K562 (cell line): Measurements from ENCODE around the gene ZBTB32. TPM values are rescaled to one million over a fixed set of nuclear protein-coding genes. Genes with fewer than 3 reads are reported as not detected.

Source experiments
- CREB3 ChIP-seq: fragments of 450-650 bp; conservative IDR thresholded peaks from 2 replicates; pipeline ENCODE4 v1.6.1; 2016; ENCODE audit warnings: missing genetic modification characterization, low read depth, mild to moderate bottlenecking, missing compliant biosample characterization, moderate library complexity
- IRF1 ChIP-seq: sonication (generic); formaldehyde crosslinking; IDR thresholded peaks from 2 replicates; pipeline ENCODE4 v1.8.0; 2022; ENCODE audit warnings: missing genetic modification reagents, mild to moderate bottlenecking, borderline replicate concordance
- MTA2 ChIP-seq: fragments of 450-650 bp; IDR thresholded peaks from 2 replicates; pipeline ENCODE4 v1.6.1; 2016; ENCODE audit warnings: low read depth
- NFE2L1 ChIP-seq: fragments of 450-650 bp; IDR thresholded peaks from 2 replicates; pipeline ENCODE4 v1.6.1; 2016; ENCODE audit warnings: missing genetic modification characterization, low read depth, mild to moderate bottlenecking, missing compliant biosample characterization, moderate library complexity, borderline replicate concordance
- NFRKB ChIP-seq: fragments of 450-650 bp; IDR thresholded peaks from 2 replicates; pipeline ENCODE4 v1.6.1; 2016; ENCODE audit warnings: low read depth
- NR4A1 ChIP-seq, 2 experiments: fragments of 250-450 bp in 1 of 2; fragments of 450-650 bp in 1 of 2; sonication (Bioruptor Pico) in 1 of 2; IDR thresholded peaks; 2 replicates each; pipeline versions ENCODE4 v1.4.0 to v1.6.1; 2016 to 2020; ENCODE audit warnings: mild to moderate bottlenecking in 2 of 2, missing compliant biosample characterization in 1 of 2, missing genetic modification characterization in 1 of 2, moderate library complexity in 1 of 2
- PRMT5 ChIP-seq: sonication (generic); formaldehyde crosslinking; IDR thresholded peaks from 2 replicates; pipeline ENCODE4 v1.5.0; 2020; ENCODE audit warnings: missing genetic modification reagents
- TARDBP ChIP-seq: fragments of 450-650 bp; IDR thresholded peaks from 2 replicates; pipeline ENCODE4 v1.6.1; 2016
- THAP7 ChIP-seq: fragments of 250-450 bp; sonication (Bioruptor Pico); IDR thresholded peaks from 2 replicates; pipeline ENCODE4 v1.5.0; 2021
- TRIM25 ChIP-seq: fragments of 450-650 bp; IDR thresholded peaks from 2 replicates; pipeline ENCODE4 v1.7.0; 2016; ENCODE audit warnings: borderline replicate concordance
- ZFP36 ChIP-seq: fragments of 150-350 bp; IDR thresholded peaks from 2 replicates; pipeline ENCODE4 v1.6.1; 2018; ENCODE audit warnings: low read length, low read depth; ENCODE audit not compliant: partially characterized antibody
- ZNF263 ChIP-seq: sonication (generic); formaldehyde crosslinking; IDR thresholded peaks from 2 replicates; pipeline ENCODE4 v1.8.0; 2022; ENCODE audit warnings: mild to moderate bottlenecking, missing genetic modification reagents, borderline replicate concordance
- ZNF445 ChIP-seq: fragments of 250-450 bp; sonication (Bioruptor Pico); IDR thresholded peaks from 2 replicates; pipeline ENCODE4 v1.4.0; 2020; ENCODE audit warnings: low read depth, mild to moderate bottlenecking, moderate library complexity
- ZNF512 ChIP-seq: IDR thresholded peaks from 2 replicates; pipeline ENCODE4 v1.6.1; 2016; ENCODE audit warnings: missing genetic modification characterization, missing compliant biosample characterization
- ZNF583 ChIP-seq: fragments of 250-450 bp; sonication (Bioruptor Pico); IDR thresholded peaks from 2 replicates; pipeline ENCODE4 v1.4.0; 2020
- ZNF695 ChIP-seq: fragments of 450-650 bp; formaldehyde crosslinking; IDR thresholded peaks from 2 replicates; pipeline ENCODE4 v1.4.0; 2020; ENCODE audit warnings: mild to moderate bottlenecking, moderate library complexity
- polyA plus RNA-seq, 8 experiments: library from polyadenylated mRNA; depleted of rRNA in 4 of 8; stranded (reverse) in 5 of 8; unstranded in 3 of 8; fragments of >200 nt; fragmentation: Nextera tagmentation in 2 of 8; fragmentation: Illumina TruSeq in 1 of 8; extraction: Ambion mirVana in 2 of 8; extraction: Trizol in 1 of 8; gene quantifications; 2 replicates each; pipeline versions ENCODE4 v1.2.1 to v1.2.3, GENCODE V29; 2011 to 2014; ENCODE audit warnings: inconsistent platforms in 1 of 8, missing spikeins in 1 of 8
- total RNA-seq, 7 experiments: library from RNA; depleted of rRNA in 6 of 7; stranded (reverse); fragments of >200 nt in 6 of 7; fragmentation: Illumina TruSeq in 2 of 7; extraction: Trizol in 2 of 7; gene quantifications; 2 replicates each; pipeline versions ENCODE4 v1.2.1 to v1.2.3, GENCODE V29; 2011 to 2021; ENCODE audit warnings: low replicate concordance in 1 of 7

Gene ZBTB32
- total and polyA plus RNA-seq, 9 of the 15 experiments (the other 6 are each of a cell fraction or from before 2014, with no cell fraction given), result 0.20 TPM; not detected in 8

GRCh38 chr19:35748106-35749020 lies 44.0 kb downstream of the ZBTB32 start, which contains the start of gene LIN37 (continued):
- no peak for TF ChIP-seq CREB3 (tag)
- TF ChIP-seq ZNF695 (CRISPR knock-in tag), result no peak
- no peak for TF ChIP-seq MTA2
- no peak for TF ChIP-seq ZNF512 (tag)
- TF ChIP-seq THAP7 (CRISPR knock-in tag), result no peak
- TF ChIP-seq IRF1 (CRISPR knock-in tag), result no peak
- no peak for TF ChIP-seq ZNF263 (CRISPR knock-in tag)
- 0 out of 2 replicates have a peak, but pooled peaks have one; percentile 38 for TF ChIP-seq TRIM25
- TF ChIP-seq NFRKB, result no peak
- no peak for TF ChIP-seq NR4A1 (CRISPR knock-in tag; IDR thresholded peaks at IDR 0.05)
- TF ChIP-seq NR4A1 (tag; IDR thresholded peaks at IDR 0.05), result no peak
- TF ChIP-seq PRMT5 (CRISPR knock-in tag), result no peak
- no peak for TF ChIP-seq ZNF445 (CRISPR knock-in tag)
- no peak for TF ChIP-seq TARDBP
- no peak for TF ChIP-seq ZNF583
- TF ChIP-seq NFE2L1, result no peak
- no peak for TF ChIP-seq ZFP36
